Testis (tissue), 2 donors: Measurements from ENCODE around the gene IFNA10.

ENCODE experiments used
- CTCF ChIP-seq, 3 experiments: fragments of 450-650 bp in 2 of 3; fragments of 200-600 bp in 1 of 3; sonication (generic) in 1 of 3; IDR thresholded peaks; one replicate each; pipeline ENCODE4 v1.5.1; 2016 to 2019; ENCODE audit warnings: antibody characterized with exemption in 3 of 3, mild to moderate bottlenecking in 2 of 3, moderate library complexity in 1 of 3
- POLR2A ChIP-seq: fragments of 450-650 bp; IDR thresholded peaks from one replicate; pipeline ENCODE4 v1.6.1; 2017; ENCODE audit warnings: antibody characterized with exemption, mild to moderate bottlenecking, moderate library complexity

- TF ChIP-seq CTCF (IDR thresholded peaks at IDR 0.05) = no peak
- TF ChIP-seq POLR2A = no peak
These were observed 3.4 kb upstream of the IFNA10 start for GRCh38 chr9:21210311-21210710.
